ENCODE data around the gene TMCC1.
"Not testable (repeated sequence)": the region's sequence is repeated elsewhere in the genome, so short reads cannot be mapped to it uniquely, and the experiment has no call there.

The TMCC1 gene

DNA sequence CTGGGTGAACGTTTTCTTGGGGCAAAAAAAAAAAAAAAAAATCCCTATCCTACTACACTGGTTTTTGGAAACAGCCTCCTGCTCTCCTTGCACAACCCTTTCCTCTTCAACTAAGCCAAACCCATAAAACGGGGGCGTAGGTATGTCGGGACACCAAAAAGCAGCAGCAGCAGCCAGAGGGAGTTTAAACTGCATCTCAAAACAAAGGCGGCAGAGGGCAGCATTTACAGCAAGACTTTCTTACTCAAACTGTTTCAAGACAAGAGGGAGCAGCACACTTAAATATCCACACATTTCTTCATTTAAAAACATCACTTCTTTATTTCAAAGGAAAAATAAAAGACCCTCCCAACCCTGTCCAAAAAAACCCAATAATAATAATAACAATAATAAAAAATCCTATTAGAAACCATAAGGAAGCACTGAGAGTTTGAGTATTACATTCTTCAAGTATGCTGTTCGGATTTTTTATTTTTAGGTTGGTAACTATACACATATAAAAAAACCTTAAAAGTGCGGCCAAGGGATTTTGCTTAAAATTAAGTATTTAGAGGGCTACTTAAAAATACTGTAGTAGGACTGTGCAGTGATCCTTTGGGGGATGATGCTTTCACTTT is 243.1 kb downstream of the TMCC1 start:
- DNase-seq (ENCODE audit: low spot score), result peak; percentile 70

DNA sequence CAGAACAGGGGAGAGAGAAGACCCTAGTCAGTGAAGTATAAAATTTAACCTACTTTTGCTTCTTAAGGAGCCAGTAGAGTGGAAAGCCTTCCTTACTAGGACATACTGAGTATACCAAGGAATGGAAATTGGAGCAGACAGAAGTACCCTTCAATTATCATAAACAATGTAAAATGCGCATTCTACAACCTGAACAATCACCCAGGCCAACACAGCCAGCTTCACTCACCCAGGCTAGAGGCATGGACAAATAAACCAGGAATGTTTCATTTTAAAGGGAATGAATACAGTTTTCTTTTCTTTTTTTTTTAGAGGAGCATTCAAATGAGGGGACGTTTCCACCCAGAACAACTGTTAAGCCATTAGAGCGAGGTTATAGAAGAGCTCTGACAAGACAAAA is 245.1 kb downstream of the TMCC1 start:
- no peak for DNase-seq (ENCODE audit: low spot score)

DNA sequence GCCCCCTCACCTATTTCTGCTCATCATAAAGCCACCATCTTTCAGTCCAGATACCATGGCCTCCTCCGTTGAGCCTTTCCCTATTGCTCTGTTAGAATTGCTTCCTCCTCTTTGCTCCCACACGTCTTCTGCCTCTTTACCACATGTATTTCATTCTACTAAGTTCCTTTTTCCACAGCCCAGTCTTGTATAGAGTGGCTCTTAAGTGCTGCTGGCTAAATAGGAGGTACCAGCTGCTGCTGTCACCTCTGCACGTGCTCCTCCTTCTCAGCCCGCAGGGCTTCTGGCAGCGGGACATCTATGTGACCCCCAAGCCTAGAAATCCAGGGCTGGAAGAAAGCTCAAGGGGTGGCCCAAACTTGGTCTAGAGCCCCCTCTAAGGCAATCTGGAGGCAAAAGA is 248.2 kb downstream of the TMCC1 start:
- DNase-seq (ENCODE audit: low spot score), result no peak

DNA sequence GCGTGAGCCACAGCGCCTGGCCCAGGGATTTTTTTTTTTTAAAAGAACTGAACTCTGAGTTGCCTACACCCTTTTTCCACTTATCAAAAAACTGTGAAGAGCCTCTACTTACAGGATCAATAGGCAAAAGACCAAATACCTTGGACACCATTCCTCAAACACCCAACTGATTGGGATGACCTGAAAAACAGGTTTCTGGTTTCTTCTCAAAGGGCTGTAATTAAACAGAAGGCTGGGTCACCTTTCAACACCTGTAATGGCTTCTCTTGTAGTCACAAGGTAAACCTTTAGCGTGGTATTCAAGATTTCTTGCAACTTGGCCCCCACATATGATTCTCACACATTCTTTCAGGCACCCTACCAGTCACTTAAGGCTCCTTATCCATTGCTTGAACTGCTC is 248.7 kb downstream of the TMCC1 start:
- no peak for DNase-seq (ENCODE audit: low spot score)

DNA sequence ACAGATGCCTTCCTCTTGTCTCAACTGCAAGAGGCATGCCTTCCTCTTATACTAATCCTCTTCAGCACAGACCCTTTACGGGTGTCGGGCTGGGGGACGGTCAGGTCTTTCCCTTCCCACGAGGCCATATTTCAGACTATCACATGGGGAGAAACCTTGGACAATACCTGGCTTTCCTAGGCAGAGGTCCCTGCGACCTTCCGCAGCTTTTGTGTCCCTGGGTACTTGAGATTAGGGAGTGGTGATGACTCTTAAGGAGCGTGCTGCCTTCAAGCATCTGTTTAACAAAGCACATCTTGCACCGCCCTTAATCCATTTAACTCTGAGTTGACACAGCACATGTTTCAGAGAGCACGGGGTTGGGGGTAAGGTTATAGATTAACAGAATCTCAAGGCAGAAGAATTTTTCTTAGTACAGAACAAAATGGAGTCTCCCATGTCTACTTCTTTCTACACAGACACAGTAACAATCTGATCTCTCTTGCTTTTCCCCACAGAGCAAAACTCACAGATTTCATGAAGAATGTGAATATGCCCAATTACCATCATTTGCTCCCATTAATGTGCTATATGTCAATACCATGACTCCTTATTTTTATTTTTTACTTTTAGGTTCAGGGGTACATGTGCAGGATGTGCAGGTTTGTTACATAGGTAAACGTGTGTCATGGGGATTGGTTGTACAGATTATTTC is 251.8 kb downstream of the TMCC1 start:
- not testable (repeated sequence) for DNase-seq (ENCODE audit: low spot score)

DNA sequence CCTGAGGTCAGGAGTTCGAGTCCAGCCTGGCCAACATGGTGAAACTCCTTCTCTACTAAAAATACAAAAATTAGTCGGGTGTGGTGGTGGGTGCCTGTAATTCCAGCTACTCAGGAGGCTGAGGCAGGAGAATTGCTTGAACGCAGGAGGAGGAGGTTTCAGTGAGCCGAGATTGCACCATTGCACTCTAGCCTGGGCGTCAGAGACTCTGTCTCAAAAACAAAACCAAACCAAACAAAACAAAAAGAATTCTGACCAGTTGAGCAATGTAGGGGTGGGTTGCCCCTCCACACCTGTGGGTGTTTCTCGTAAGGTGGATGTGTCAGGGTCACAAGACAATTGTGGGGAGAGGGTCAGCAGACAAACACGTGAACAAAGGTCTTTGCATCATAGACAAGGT is 252.5 kb downstream of the TMCC1 start:
- DNase-seq (ENCODE audit: low spot score), result not testable (repeated sequence)

DNA sequence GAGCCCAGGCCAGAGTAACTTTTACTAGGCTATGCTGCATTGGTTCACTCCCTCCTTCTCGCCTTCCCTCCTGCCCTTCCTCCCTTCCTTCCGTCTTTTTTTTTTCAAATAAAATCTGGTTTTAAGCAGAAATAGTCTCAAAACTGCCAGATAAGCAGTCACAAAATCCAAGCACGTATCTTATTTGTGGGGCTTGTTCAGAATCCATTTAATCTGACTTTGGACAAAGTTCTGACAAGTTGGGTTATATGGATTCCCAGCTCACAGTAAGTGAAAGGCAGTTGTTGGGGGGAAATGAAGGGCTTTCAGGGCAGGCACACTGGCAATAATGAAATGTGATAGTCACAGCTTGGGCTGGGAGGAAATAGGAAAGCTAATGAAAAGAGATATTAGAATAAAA is 255.0 kb downstream of the TMCC1 start:
- DNase-seq (ENCODE audit: low spot score), result no peak

DNA sequence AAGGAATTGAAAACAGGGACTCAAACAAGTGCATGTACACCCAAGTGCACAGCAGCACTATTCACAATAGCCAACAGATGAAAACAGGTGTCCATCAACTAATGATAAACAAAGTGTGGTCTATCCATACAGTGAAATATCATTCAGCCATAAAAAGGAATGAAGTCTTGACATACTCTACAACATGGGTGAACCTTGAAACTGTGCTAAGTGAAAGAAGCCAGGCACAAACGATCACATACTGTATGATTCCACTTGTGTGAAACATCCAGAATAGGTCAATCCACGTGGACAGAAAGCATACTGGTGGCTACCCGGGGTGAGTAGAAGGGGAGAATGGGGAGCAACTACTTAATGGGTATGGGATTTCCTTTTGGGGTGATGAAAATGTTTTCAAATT is 257.4 kb downstream of the TMCC1 start:
- no peak for DNase-seq (ENCODE audit: low spot score)

DNA sequence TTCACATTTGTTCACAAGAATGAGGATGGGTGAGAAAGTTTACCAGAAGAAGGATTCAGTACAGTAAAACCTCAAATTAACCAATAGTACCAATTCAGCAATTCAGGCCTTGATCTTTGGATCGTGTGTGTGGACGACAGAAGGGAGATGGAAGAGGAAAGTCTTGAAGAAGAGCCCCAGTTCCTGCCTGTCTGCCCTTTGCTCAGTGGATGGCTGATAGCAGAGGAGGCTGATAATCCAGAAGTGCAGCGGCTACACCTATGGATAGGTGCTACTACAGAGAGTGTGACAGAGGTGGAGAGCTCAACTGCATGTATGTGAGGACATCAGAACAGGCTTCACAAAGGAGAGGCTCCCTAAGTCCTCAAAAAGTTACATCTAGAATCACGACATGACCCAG is 257.9 kb downstream of the TMCC1 start:
- DNase-seq (ENCODE audit: low spot score), result no peak

DNA sequence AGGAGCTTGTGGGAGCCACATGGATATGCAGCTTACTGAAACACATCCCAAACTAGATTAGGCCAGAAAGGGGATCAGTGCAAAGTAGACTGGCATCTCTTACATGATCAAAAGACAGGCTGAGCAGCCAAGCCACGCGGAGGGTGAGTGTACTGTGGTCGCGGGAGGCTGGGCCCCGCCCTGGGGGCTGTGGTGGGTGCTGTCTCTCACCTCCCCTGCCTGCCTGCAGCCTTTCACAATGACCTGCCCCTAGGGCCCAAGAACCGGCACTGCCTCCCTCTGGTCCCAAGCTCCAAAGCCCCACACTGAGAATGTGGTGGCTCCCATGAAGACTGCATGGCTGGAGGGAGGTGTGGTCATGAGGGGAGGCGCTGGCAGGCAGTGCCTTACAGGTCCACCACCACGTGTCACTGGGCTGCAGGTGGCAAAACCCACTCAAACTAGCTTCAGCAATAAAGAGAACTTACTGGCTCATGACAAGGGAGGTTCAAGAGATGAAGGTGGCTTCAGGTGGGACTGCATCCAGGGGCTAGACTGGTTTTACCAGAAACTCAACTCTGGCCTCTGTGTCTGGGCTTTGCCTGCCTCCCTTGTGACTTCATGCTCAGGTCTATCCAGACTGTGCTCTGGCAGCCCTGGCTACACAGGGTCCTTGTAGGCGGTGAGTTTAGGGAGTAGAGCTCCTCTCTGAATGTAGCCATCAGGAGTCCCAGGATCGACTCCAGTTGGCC is 259.6 kb downstream of the TMCC1 start:
- DNase-seq (ENCODE audit: low spot score), result peak; percentile 76

DNA sequence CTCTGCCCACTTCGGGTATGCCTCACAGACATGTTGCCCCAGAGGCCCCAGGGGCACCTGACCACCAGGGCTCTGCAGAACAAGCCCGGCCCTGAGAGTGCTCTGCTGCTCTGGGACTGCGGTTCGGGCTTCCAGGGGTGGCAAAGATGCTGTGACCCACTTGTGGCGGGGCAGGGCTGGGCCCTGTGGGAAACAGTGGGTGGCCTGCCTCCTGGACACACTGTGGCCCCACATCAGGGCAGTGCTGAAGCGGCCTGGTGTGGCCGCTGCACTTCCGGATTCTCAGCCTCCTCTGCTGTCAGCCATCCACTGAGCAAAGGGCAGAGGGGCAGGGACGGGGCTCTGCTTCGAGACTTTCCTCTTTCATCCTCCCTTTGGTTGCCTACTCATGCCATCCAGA is 260.5 kb downstream of the TMCC1 start:
- DNase-seq (ENCODE audit: low spot score), result peak; percentile 30

DNA sequence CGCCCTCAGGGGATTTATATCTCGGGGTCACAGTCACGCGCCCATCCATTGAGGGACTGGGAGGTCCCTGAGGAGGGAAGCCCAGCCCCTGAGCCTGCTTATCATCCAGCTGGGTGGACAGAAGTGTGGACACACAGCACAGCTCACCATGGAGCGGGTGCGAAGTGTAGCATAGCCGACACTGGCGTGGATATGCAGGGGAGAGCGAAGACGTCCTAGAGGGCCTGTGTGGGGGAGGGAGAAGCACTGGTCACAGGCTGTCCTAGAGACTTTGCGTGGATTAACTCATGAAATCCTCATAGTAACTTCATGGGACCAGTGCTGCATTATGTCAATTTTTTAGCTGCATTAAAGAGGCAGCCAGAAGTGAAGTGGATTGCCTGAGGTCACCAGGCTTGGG is 261.0 kb downstream of the TMCC1 start:
- DNase-seq (ENCODE audit: low spot score), result no peak

DNA sequence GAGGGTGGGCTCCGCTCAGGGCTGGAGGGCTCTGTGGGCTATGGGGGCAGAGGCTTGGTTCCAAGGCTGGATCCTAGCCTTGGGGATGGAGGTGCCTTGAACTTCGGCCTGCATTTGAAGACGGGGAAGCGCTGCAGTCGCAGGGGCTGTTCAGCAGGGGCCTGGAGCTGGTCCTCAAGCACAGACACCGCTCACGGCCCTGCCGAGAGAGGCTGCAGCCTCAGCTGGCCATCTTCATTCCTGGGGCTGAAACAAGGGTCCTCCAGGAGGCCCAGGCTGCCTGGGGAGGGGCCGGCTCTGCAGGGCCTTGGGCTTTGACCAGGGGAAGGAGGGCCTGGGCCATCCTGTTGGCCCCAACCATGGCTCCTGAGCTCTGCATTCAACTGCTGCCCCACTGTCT is 261.5 kb downstream of the TMCC1 start:
- no peak for DNase-seq (ENCODE audit: low spot score)

DNA sequence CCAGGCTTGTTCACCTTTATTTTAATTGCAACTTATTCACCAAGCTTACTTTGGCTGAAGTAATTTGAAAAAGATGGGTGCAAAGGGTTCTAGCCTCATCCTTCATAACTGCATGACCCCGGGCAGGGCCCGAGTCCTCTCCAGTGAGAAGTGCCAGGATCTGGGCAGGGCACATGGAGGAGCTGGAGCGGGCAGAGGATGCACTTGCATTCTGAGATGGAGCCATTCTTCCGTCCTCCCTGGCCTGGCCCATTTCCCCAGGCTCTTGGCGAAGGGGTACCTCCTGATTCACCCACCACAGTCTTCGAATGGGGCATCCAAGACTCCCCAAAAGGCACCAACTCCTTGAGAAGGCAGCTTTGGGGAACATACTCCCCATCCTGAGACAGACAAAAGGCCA is 264.5 kb downstream of the TMCC1 start:
- no peak for DNase-seq (ENCODE audit: low spot score)

DNA sequence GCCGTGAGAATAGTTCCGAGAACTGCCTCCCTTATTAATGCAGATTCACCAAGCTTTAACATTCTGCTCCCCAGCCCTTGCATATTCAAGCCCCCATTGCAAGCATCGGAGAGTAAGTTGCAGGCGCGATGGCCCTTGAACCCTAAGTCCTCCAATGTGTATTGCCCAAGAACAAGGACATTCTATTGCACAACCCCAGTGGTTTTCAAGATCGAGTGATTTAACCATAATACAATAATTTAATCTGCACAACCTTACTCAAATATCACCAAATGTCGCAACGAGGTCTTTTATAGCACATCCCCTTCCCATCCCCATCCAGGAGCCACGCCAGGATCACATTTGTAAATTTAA is 265.4 kb downstream of the TMCC1 start:
- DNase-seq (ENCODE audit: low spot score), result no peak

DNA sequence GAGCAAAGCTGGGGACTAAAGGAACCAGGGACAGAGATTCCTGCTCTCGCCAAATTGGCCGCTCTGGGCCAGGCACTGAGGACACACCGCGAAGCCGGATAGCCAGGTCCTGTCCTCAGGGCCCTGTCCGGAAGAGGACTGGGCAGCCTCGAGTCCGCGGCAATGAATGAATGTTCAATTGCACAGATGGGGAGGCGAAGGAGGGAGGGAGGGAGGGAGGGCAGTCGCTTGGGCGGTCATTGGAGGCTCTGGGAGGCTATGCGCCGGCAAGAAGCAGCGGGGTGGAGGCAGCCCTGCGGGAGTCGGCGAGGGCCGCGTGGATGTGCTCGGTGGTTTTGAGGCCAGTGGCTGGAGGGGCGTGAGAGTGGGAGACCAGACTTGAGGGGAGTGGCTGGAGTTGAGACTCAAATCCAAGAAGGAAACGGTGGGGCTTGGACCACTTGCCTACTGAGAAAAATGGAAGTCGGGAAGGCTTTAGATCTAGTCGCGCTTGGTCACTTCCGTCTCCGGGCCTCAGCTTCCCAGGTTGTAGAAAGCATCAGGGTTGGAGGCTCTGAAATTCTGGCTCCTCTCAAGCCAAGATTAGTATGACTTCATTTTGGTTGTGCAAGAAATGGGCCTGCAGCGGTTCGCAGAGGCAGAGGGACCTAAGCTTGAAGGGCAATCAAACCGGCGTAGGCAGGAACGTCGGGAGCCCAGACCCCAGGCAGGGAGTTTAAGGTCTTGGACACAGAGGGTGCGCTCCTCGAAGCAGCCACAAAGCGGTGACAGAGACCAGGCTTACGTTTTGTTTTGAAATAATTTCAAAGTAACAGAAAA is 266.0 kb downstream of the TMCC1 start:
- peak; percentile 84 for DNase-seq (ENCODE audit: low spot score)

DNA sequence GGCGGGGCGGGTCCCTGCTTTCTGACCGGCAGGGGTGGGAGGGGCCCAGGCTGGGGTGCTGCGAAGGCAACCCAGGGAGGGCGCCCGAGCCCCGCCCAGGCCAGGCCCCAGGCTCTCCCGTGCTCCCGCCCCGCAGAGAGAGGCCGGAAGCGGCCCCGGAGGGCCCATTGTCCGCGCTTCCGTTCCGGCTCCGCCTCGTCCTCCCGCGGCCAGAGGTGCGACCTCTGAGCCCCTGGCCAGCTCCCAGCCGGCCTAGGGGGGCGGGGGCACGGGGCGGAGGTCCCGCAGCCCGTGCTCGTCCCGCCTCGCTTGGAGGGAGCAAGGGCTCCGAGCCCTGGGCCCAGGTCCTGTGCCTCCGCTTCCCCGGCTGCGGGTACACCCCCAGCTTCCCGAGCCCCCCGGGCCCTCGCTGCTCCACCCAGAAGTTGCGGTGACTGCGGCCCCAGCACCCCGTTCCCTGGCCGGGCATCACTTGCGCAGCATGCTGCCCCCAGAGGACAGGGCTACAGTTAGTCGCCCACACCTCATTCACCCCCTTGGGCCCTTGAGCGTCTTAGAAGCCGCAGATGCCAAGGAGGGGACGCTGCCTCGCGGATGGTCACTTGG is 266.7 kb downstream of the TMCC1 start:
- peak; percentile 51 for DNase-seq (ENCODE audit: low spot score)

DNA sequence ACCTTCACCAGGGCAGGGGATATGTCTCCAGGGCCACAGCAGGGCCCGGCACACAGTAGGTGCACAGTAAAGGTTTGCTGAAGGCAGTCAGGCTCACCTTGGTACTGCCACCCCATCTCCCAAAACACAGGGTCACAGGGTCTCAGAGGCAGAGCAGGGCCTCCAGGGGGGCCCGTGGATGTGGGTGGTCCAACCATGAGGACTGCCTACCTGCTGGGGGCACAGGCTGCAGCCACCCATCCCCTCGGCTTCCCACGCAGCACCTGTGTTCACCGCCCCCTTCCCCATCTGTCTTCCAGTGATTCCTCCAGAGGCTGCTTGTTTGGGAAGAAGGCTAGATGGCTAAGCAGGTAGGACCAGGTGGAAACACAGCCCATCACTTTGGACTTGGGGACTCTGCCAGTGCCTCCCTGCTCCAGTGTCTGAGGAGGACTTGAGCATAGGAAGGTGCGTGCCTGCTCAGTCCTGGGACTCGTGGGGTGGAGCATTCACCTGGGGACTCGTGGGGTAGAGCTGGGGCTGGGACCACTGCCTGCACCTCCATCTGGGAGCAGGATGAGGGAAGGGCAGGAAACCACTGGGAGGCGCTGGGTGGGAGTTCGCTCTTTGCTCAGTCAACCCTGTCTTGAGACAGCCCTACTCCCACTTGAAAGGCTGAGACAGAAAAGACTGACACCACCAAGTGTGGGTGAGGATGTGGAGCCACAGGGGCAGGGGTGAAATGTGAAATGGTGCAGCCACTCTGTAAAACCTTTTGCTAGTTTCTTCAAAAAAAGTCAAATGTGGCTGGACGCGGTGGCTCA is 268.2 kb downstream of the TMCC1 start:
- DNase-seq (ENCODE audit: low spot score), result peak; percentile 50

DNA sequence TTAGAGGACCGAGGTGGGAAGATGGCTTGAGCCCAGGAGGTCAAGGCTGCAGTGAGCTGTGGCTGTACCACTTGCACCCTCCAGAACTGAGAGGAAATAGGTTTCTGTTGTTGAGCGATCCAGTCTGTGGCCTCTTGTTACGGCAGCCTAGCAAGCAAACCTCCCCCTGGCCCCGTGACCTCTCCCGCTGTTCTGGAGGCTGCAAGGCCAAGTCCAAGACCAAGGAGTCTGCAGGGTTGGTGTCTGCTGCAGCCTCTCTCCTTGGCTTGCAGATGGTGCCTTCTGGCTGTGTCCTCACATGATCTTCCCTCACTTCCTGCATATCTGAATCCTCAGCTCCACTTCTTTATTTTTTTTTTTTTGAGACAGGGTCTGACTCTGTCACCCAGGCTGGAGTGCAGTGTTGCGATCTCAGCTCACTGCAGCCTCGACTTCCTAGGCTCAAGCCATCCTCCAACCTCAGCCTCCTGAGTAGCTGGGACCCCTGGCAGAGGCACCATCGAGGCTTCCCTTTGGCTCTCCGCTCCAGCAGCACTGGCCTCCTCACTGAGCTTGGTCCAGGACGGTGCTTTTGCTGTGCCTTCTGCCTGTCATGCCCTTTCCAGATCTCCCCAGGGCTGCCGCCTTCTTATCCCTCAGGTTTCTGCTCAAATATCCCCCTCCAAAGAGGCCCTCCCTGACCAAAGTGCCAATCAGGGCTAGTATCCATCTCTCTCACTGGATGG is 269.0 kb downstream of the TMCC1 start:
- DNase-seq (ENCODE audit: low spot score), result no peak

DNA sequence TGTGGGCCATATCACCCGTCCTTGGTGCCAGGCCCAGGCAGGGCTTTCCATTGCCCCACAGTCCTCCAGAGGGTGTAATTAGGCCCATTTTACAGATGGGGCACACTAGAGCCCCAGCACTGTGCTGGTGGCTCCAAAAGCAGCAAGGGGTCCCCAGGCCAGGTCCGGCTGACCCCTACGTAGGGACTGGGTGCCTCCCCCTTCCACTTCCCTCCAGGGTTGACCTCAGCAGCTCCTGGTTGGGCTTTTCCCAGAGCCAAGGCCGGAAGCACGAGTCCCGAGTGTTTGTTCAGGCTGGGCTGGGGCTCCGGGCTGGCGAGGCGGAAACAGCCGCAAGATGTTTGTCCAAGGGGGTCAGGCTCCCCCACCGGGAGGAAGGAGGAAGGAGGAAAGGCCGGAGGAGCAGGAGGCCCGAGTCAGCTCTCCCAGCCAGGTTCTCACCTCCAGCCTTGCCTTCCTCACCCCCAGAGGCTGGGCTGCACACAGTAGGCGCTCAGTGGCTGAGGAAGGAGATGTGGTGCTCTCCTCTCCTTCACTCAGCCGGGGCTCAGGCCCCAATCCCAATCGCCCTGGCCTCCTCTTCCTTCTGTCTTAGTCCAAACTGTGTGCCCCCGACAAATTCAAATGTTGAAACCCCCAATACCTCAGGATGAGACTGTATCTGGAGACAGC is 269.9 kb downstream of the TMCC1 start:
- DNase-seq (ENCODE audit: low spot score), result no peak
